GM20000 (cell line): ENCODE data around the gene TEKT5.
"Not testable (repeated sequence)": the region's sequence is repeated elsewhere in the genome, so short reads cannot be mapped to it uniquely, and the experiment has no call there.

ENCODE experiments used
- DNase-seq: peaks from one replicate; pipeline ENCODE4 v3.0.0; 2012; ENCODE audit warnings: low spot score
- CTCF ChIP-seq: IDR thresholded peaks from 2 replicates; pipeline ENCODE4 v1.5.1; 2012; ENCODE audit warnings: mild to moderate bottlenecking, control low read depth; ENCODE audit errors: extremely low read depth, missing control alignments

The TEKT5 gene

DNA sequence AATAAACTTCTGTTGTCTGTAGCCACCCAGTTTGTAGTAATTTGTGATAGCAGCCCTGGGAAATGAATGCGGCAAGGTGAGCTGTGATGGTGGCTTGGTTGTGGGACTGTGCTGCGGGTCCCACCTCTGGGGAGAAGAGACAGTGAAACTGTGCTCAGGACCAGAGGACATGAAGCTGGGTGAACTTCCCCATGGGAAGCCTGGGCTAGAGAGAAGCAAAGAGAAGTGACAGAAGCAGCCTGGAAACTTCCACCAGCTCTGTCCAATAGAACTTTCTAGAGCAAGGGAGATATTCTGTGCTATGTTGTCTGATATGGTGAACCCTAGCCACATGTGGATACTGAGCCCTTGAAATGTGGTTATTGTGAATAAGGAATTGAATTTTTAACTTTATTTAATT is 62.8 kb downstream of the TEKT5 start:
- no peak for TF ChIP-seq CTCF

GRCh38 chr16:10629592-10629963 is 65.2 kb downstream of the TEKT5 start:
- TF ChIP-seq CTCF, result no peak
- DNase-seq, result no peak

More for the DNA sequence above, 62.8 kb downstream of the TEKT5 start:
- DNase-seq, result no peak

GRCh38 chr16:10625595-10626357 is 69.0 kb downstream of the TEKT5 start:
- TF ChIP-seq CTCF, result no peak
- DNase-seq, result no peak

GRCh38 chr16:10624527-10624926 is 70.2 kb downstream of the TEKT5 start:
- no peak for DNase-seq

GRCh38 chr16:10623059-10623458 is 71.7 kb downstream of the TEKT5 start:
- no peak for DNase-seq
- TF ChIP-seq CTCF, result no peak

More at GRCh38 chr16:10624527-10624926, 70.2 kb downstream of the TEKT5 start:
- TF ChIP-seq CTCF, result no peak

GRCh38 chr16:10622036-10622921 is 72.5 kb downstream of the TEKT5 start:
- no peak for TF ChIP-seq CTCF
- DNase-seq, result no peak

DNA sequence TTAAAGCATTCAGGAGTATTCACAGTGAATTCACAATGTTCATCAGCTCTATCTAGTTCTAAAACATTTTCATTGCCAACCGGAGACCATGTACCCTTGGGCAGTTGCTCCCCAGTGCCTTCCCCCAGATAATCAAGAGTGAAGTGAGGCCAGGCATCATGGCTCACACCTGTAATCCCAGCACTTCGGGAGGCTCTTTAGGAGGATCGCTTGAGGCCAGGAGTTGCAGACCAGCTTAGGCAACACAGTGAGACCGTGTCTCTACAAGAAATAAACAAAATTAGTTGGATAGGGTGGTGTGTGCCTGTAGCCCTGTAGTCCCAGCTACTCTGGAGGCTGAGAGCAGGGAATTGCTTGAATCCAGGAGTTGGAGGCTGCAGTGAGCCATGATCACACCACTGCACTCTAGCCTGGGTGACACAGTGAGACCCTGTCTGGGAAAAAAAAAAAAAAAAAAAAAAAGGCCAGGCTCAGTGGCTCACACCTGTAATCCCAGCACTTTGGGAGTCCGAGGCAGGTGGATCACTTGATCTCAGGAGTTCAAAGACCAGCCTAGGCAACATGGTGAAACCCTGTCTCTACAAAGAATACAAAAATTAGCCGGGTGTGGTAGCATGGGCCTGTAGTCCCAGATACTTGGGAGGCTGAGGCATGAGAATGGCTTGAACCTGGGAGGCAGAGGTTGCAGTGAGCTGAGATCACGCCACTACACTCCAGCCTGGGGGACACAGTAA is 73.3 kb downstream of the TEKT5 start:
- not testable (repeated sequence) for DNase-seq
